CD4-positive, alpha-beta T cell treated with Interleukin-6 at 100 ng/mL for 8 hours (primary cell): ENCODE measurements around the gene AOC1.
"Not testable (repeated sequence)": the region's sequence is repeated elsewhere in the genome, so short reads cannot be mapped to it uniquely, and the experiment has no call there.

ENCODE experiments used
- DNase-seq: peaks from one replicate; pipeline ENCODE4 v3.0.0-alpha.2; 2020; ENCODE audit warnings: mixed read lengths, low spot score

Gene AOC1

DNA sequence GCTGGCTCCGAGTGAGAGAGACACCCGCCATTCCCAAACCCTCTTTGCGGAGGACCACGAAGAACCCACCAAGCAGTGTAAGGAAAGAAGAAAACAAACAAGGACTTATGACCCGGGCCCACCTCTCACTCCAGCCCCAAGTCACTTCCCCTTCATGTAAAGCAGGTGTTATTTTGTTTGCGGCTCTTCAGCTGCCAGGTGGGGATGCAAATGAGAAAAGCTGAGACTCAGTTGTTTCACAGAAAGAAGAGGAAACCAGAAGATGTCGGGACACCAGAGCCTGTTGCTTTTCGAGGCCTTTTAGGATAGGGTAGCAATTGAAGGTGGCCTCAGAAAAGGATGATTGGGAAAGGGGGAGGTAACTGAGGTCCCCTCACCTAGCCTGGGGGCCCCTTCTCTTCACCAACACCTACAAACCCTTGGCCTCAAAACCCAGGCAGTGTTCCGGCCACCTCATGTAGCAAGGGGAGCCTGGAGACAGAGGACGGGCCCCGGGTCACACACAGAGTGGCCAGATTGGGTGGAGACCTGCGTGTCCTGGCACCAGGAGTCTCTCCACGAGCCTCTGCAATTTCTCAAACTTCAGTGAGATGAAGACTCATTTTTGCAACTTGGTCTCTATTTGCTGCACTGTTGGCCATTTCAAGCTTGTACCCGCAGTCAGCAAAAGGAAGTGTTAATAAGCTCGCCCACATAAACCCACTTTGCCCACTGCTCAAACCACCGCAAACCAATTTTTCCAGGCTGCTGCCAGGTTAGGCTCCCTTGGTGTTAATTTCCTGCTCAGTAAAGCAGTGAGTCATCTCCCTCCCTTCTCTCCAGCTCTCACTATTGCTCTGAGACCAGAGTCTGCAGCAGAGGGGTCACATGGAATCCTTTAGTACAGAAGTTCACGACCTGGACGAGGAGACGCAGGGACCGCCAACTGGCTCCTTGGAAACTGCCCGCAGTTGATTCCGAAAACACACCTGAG is 45.5 kb downstream of the AOC1 start:
- DNase-seq, result no peak

- peak; percentile 73 for DNase-seq
Observed at GRCh38 chr7:150898475-150899011, 46.2 kb downstream of the AOC1 start.

DNA sequence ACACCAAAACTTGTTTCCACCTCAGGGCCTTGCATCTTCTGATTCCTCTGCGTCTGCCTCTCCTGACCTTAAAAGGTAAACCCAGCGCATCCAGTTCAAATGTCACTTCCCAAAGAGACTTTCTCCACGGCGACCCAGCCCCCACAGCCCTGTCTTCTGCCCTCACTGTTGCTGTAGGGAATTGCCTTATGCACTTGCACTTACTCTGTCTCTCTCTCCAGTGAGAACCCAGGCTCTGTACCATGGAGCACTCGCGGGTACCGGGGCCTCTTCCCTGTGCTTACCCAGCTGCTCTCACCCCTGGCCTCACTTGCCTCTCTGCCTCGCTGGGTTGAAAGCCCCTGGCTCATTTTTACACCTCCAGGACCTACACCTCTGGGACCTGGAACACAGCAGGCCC is 48.4 kb downstream of the AOC1 start:
- DNase-seq, result no peak

GRCh38 chr7:150901160-150902035 is 49.1 kb downstream of the AOC1 start:
- DNase-seq, result no peak

DNA sequence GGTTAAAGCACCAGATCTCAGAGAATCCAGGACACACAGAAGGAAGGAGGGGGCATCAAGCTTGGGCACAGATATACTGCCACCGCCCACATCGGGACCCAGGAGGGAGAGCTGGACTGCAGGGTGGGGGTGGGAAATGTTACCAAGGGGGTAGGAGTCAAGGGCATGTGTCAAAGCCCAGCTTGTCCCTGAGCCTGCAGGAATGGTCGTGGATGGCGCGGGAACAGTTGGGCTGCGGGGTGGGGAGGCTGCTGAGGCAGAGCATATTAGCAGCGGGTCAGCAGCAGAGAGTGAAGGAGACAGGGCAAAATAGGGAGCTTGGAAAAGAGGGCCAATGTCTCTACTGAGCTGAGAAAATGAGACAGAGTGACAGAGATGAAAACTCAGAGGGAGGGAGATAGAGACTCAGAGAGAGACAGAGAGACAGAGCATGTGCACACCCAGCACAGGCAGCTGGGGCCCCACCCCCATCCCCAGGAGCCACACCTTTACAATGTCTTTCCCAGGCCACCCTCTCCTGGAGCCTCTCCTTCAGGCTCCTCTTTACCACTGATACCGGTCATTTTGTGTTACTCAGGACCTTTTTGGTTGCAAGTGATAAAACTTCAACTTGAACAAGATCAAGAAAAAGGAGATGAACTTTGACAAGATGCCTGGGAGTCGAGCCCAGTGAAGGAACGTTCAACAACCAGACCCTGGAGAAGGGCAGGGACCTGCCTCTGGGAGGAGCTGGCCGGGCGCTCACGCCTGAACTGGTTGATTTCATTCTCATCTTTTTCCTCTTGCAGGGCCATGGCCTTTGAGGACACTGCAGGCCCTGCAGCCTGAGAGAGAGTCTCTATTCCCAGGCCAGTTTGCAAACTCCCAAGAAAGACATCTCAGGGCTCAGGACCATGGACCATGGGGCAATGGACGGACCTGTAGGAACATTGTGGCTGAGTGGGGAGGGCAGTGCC is 50.0 kb downstream of the AOC1 start:
- DNase-seq, result no peak

GRCh38 chr7:150903606-150904005 is 51.3 kb downstream of the AOC1 start:
- no peak for DNase-seq

DNA sequence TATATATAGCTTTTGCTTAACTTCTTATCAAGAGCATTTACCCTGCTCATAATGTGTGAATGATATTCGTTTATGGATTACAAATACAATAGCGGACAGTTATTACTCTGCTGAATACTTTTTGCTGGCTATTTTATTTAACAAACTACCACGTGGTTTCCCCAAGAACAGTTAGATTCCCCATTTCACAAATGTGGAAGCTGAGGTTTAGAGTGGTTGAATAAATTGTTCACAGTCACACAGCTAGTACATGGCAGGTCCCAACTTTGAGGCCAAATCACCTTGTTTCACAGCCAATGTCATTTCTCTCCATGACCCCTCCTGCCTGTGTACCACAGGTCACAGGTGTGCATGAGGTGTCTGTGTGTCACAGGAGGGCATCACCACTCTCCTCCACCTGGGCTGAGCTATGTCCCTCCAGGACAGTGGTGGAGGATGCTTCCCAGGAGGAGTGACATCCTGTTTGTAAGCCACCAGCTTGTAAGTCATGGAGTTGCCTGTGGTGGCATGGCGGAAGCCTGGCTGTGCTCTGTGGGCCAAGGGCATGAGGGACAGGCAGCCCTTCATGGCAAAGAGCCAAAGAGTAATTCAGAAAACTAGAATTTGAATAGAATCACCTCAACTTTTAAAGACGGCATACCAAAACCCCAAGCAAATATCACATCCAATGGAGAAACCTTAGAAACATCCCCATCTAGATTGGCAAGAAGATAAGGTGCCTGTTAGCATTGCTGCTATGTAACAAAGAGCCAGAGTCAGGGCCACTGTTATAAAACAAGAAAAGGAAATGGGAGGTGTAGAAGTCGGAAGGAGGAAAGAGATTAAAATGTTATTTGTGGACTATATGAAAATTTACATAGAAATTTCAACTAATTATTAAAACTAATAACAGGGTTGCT is 51.9 kb downstream of the AOC1 start:
- no peak for DNase-seq

- DNase-seq, result no peak
Observed at GRCh38 chr7:150908173-150908572, 55.9 kb downstream of the AOC1 start.

DNA sequence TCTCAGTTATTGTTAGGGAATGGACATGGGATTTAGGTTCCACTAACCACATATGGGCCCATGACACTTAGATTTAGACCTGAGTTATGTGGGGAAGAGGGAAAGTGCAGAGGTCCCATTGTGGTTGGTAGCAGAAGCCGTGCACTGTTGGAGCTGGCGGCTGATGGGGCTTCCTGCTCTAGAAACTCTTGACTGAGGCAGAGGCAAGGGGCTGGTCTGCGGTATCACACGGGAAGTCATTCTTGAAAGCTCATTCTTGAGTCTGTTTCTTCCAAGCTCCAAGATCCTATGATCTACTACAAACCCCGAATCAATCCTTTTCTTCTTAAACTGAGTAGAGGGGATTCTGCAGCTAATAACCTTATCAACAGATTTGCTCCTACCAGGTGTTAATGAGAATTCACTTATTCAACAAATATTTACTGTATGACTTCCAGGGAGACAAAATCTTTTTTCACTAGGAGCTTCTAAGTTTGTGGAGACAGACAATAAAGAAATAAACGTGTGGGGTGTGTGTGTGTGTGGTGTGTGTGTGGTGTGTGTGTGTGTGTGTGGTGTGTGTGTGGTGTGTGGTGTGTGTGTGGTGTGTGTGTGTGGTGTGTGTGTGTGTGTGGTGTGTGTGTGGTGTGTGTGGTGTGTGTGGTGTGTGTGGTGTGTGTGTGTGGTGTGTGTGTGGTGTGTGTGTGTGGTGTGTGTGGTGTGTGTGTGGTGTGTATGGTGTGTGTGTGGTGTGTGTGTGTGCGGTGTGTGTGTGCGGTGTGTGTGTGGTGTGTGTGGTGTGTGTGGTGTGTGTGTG is 57.1 kb downstream of the AOC1 start:
- peak; percentile 50 for DNase-seq

DNA sequence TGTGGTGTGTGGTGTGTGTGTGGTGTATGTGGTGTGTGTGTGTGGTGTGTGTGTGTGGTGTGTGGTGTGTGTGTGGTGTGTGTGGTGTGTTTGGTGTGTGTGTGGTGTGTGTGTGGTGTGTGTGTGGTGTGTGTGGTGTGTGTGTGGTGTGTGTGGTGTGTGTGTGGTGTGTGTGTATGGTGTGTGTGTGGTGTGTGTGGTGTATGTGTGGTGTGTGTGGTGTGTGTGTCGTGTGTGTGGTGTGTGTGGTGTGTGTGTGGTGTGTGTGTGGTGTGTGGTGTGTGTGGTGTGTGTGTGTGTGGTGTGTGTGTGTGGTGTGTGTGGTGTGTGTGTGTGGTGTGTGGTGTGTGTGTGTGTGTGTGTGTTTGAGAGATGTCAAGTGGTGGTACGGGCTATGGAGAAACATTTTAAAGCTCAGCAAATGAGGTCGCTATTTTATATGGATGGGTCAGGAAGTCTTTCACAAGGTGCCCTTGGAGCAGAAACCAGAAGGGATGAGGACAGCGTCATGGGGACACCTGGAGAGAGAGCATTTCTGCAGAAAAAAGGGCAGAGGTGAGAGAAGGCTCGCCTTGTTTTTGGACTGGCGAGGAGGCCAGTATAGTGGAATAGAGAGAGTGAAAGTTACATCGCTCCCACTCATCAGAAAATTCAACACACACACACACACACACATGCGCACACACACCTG is 58.1 kb downstream of the AOC1 start:
- DNase-seq, result not testable (repeated sequence)

DNA sequence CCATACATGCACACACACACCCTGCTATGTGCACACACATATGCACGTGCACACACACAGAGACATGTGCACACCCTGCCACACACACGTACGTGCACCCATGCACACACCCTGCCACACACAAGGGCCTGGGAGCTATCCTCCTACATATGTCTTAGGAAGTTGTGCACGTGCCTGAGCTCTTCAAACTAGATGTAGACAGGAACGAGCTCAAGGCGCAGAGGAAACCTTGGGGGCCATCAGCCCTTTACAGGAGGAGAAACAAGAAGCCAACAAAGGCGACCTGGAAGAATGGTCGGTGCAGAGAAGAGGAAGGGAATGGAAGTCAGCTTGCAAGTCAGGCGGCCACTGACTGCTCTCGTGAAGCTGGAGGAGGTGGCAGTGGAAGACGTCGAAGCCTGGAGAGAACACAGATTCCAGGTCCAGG is 58.7 kb downstream of the AOC1 start:
- no peak for DNase-seq
